Femur (tissue), 1 donor: ENCODE measurements around the gene CFAP52.
"Not testable (repeated sequence)": the region's sequence is repeated elsewhere in the genome, so short reads cannot be mapped to it uniquely, and the experiment has no call there.

Experiments
- DNase-seq: peaks from one replicate; pipeline ENCODE4 v3.0.0-alpha.2; 2017

The CFAP52 gene

GRCh38 chr17:9576521-9577372, at the start of gene CFAP52:
CFAP52 (plus strand) TSS chr17:9576642; CDS start chr17:9576696, 54 bp downstream.
- DNase-seq, result peak; percentile 87

DNA sequence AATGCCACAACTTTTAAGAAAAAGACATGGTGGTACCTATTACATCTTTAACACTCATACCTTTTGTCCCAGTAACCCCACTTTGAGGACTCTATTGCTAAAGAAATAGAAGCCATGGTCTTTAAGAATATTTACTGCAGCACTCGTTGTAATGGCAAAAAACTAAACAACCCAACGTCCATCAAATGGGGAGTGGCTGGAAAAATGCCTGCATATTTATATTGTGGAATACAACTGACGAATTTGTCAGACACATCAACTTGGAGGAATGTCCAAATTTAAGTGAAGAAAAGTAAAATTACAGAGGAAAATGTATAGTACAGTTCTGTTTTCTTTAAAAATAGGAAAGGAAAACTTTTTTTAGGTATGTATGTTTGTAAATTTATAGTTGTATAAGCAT, 48.7 kb upstream of the CFAP52 start:
- no peak for DNase-seq

DNA sequence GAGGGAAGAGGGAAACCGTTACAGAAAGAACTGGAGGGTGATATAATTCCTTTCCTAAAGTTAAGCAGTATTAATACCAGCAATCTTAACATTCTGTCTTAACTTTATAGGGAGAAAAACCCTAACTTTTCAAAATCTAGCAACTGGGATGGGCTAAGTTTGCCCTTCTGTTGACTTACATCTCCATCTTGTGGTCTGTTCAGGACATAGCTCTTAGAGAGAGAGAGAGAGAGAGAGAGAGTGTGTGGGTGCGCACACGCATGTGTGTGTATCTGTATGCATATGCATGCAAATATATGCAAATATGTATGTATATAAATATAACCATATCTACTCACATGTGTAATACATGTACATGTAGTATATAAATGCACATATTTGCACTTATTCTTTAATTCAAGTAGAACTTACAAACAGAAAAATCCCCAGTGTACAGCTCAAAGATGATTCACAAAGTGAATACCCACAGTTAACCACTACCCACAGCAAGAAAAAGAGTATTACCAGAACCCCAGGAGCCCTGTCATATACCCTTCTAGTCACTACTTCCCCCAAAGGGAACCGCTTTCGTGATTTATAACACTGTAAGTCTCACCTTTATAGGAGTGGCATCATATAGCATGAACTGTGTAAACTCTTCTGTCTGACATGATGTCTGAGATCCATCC, 47.3 kb upstream of the CFAP52 start:
- no peak for DNase-seq

GRCh38 chr17:9531034-9531433, 45.4 kb upstream of the CFAP52 start:
- no peak for DNase-seq

DNA sequence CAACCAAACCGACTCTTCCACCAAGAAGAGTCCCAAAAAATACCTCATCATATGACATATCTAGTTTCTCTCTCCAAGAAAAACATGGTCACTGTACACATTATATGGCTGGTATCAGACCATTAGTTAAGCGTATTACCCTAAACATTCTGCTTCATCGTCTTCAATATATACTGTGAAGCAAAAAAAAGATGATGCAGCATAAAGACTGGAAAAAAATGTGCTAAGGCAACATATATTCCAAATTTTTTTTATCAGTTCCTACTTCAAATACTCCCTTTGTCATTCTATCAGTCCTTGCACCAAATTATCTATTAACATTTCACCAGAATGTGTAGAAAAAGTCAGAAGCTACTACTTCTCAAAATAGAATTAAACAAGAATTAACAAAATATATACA, 43.7 kb upstream of the CFAP52 start:
- DNase-seq, result no peak

- no peak for DNase-seq
Measured at GRCh38 chr17:9533441-9533840, 43.0 kb upstream of the CFAP52 start.

DNA sequence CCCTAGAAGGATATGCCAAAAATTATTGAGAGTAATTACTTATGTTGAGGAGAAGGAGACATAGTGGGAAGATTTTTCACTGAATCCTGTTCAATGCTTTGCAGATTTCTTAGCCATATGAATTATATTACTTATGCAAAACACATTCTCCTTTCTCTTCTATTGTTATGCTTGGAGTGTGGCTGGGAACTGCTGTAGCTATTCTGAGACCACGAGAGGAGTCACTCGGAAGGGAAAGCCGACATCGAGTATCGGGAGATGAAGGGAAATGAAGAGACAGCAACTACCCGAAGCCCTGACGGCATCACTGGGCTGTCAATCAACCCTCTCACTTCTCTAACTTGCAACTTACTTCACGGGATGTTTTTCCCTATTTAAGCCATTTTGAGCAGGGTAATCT, 40.4 kb upstream of the CFAP52 start:
- DNase-seq, result peak; percentile 23

DNA sequence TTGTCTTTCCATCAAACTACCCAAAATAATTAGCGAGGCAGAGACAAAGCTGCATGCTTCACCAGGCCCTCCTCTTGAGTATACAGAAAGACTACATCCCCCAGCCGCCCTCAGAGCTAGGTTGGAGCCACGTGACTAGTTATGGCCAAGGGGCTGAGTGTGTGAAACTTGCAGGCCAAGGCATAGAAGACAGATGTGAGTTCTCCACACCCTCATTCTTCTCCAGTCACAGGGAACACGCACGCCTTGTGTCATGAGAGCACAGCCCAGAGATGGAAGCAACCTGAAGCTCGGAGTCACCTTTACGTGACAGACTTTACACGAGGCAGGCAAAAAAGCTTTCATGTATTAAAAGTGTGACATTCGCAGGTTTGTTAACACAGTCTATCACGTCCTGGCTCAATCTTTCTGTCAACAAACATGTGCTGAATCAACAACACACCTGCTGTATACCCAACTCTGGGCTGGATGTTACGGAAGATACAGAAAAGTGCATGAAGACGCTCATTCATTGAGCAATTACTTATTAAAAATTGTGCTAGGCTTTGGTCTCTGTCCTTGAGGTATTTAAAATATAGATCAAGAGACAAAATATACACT, 39.2 kb upstream of the CFAP52 start:
- no peak for DNase-seq

GRCh38 chr17:9538626-9539025, 37.8 kb upstream of the CFAP52 start:
- no peak for DNase-seq

DNA sequence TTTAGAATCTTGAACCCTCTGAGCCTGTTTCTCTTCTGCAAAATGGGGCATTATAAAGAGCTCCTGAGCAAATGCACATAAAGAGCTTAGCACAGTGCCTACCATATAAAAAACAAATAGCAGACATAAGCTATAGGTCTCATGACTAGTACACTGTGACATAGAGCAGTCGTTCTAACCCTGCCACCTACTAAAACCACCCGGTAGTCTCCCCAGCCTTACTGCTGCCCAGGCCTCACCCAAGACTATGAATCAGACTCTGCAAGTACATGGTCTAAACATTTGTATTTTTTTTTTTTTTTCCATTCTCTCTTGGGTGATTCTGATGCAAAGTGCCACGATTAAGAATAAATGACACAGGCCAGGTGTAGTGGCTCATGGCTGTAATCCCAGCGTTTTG, 34.7 kb upstream of the CFAP52 start:
- DNase-seq, result no peak

DNA sequence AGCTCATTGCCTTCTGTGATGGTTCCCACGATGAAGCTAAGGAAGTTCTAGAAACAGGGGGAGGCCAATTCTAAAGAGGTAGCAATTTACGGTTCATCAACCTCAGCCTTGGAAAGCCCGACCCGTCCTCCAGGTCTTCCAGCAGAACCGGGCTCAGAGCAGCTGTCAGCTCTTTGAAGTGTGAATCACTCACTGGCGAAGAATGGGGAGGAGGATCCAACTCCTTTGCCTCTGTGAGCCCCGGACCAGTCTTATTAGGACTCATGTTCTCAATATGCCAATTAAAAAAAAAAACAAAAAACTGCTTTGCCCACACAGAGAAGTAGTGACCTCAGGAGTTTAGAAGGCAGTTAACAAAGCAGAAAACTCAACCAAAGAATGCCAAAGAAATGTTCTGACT, 32.2 kb upstream of the CFAP52 start:
- DNase-seq, result no peak

DNA sequence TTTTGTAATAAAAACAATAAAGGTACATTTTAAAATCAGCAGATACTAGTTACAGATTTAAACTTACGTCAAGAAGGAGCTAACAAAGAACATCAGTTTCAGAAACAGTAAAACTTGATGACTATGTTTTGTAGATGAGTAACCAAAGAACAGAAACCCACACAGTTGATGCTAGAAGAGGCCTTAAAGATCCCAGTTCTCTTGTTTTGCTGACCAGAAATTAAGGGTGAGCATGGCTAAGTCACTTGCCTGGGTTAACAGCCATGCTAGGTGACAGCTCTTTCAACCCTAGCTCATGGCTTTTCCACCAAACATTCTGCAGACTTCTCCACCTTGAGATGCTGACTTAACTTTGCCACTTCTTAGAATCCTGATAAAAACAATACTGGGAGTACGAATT, 27.2 kb upstream of the CFAP52 start:
- no peak for DNase-seq

GRCh38 chr17:9553181-9553580, 23.3 kb upstream of the CFAP52 start:
- DNase-seq, result no peak

DNA sequence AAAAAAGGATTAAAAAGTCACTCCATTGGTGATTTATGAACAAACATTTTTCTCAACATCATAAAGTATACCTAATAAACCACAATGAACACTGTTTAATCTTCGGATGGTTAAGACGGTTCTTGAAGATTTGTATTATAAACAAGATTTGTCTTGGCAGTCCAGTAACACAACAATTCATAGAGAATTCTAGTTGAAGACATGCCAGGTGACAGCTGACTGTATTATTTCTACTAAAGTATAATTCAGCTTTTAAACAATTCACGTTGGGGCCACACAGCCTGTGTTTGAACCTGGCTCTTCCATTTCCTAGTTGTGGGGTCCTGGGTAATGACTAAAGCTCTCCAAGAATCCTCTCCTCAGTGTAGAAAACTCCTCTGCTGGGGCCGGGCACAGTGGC, 22.8 kb upstream of the CFAP52 start:
- no peak for DNase-seq

- not testable (repeated sequence) for DNase-seq
Measured at GRCh38 chr17:9554715-9555114, 21.7 kb upstream of the CFAP52 start.

GRCh38 chr17:9557161-9557755, 19.2 kb upstream of the CFAP52 start:
- no peak for DNase-seq

GRCh38 chr17:9557857-9558256, 18.6 kb upstream of the CFAP52 start:
- no peak for DNase-seq

DNA sequence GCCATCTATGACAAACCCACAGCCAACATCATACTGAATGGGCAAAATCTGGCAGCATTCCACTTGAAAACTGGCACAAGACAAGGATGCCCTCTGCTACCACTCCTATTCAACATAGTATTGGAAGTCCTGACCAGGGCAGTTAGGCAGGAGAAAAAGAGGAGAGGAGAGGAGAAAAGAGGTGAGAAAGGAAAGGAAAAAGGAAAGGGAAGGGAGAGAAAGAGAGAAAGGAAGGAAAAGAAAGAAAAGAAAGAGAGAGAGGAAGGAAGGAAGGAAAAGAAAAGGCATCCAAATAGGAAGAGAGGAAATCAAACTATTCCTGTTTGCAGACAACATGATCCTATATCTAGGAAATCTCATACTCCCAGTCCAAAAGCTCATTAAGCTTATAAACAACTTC, 12.3 kb upstream of the CFAP52 start:
- no peak for DNase-seq

GRCh38 chr17:9566067-9566466, 10.4 kb upstream of the CFAP52 start:
- DNase-seq, result no peak

- DNase-seq, result not testable (repeated sequence)
Measured at GRCh38 chr17:9566739-9567138, 9.7 kb upstream of the CFAP52 start.

DNA sequence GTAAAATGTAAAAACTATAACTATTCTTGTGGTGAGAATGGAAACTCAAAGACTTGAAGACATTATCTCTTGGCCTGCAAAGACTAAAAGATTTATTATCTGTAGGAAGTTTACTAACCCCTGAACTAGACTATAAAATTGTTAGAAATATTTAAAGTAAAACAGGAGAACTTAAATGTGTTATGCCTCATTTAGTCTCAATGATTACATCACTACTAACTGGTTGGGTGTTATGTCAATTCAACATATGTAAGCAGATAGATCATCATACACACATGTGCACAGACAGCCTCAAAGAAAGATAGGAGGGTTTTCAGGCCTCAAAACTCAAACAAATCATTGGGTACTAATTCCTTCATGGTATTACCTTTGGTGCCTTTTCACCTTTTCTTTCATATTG, 8.4 kb upstream of the CFAP52 start:
- DNase-seq, result no peak

- DNase-seq, result no peak
Measured at GRCh38 chr17:9568957-9569588, 7.4 kb upstream of the CFAP52 start.

DNA sequence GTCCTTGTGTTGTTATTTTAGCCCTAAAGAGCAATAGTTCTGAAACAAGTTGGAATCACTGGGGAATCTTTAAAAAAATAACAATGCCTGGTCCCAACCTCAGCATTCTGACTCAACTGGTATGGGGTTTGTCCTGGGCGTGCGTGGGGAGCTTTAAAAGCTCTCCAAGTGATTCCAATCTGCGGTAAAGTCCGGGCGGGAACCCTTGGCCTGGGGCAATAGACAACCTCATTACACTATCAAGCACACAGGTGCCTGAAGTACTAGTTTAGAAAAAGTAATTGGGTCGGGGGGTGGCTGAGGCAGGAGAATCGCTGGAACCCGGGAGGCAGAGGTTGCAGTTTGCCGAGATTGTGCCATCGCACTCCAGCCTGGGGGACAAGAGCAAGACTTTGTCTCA, 5.2 kb upstream of the CFAP52 start:
- no peak for DNase-seq
